Measurements from ENCODE around the gene HRH4.

The HRH4 gene

GRCh38 chr18:24494586-24494985 lies 34.1 kb downstream of the HRH4 start:
- no peak for DNase-seq (ENCODE audit: low read depth in 1 of 2, low spot score in 1 of 2)
- Histone ChIP-seq H3K27ac (replicated peaks) (no peak overlapping the region), H3K4me3 (replicated peaks; ENCODE audit: insufficient read depth, low read length) (no peak overlapping the region), H3K27me3 (ENCODE audit: insufficient read depth, poor library complexity, severe bottlenecking) (no peaks in the 10 kb centered on the region)
- TF ChIP-seq SPI1 (IDR thresholded peaks at IDR 0.05; ENCODE audit: borderline replicate concordance, low read depth) (no peak), GABPA (IDR thresholded peaks at IDR 0.05; ENCODE audit: low read depth) (no peak), POLR2AphosphoS5 (IDR thresholded peaks at IDR 0.05; ENCODE audit: low read depth) (no peak)
- TF ChIP-seq, protein P1, sequence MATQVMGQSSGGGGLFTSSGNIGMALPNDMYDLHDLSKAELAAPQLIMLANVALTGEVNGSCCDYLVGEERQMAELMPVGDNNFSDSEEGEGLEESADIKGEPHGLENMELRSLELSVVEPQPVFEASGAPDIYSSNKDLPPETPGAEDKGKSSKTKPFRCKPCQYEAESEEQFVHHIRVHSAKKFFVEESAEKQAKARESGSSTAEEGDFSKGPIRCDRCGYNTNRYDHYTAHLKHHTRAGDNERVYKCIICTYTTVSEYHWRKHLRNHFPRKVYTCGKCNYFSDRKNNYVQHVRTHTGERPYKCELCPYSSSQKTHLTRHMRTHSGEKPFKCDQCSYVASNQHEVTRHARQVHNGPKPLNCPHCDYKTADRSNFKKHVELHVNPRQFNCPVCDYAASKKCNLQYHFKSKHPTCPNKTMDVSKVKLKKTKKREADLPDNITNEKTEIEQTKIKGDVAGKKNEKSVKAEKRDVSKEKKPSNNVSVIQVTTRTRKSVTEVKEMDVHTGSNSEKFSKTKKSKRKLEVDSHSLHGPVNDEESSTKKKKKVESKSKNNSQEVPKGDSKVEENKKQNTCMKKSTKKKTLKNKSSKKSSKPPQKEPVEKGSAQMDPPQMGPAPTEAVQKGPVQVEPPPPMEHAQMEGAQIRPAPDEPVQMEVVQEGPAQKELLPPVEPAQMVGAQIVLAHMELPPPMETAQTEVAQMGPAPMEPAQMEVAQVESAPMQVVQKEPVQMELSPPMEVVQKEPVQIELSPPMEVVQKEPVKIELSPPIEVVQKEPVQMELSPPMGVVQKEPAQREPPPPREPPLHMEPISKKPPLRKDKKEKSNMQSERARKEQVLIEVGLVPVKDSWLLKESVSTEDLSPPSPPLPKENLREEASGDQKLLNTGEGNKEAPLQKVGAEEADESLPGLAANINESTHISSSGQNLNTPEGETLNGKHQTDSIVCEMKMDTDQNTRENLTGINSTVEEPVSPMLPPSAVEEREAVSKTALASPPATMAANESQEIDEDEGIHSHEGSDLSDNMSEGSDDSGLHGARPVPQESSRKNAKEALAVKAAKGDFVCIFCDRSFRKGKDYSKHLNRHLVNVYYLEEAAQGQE (IDR thresholded peaks at IDR 0.05; ENCODE audit: insufficient replicate concordance, low read depth): no peak
- TF ChIP-seq, protein P2, sequence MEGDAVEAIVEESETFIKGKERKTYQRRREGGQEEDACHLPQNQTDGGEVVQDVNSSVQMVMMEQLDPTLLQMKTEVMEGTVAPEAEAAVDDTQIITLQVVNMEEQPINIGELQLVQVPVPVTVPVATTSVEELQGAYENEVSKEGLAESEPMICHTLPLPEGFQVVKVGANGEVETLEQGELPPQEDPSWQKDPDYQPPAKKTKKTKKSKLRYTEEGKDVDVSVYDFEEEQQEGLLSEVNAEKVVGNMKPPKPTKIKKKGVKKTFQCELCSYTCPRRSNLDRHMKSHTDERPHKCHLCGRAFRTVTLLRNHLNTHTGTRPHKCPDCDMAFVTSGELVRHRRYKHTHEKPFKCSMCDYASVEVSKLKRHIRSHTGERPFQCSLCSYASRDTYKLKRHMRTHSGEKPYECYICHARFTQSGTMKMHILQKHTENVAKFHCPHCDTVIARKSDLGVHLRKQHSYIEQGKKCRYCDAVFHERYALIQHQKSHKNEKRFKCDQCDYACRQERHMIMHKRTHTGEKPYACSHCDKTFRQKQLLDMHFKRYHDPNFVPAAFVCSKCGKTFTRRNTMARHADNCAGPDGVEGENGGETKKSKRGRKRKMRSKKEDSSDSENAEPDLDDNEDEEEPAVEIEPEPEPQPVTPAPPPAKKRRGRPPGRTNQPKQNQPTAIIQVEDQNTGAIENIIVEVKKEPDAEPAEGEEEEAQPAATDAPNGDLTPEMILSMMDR (IDR thresholded peaks at IDR 0.05; ENCODE audit: insufficient read depth, low read length): no peak

DNA sequence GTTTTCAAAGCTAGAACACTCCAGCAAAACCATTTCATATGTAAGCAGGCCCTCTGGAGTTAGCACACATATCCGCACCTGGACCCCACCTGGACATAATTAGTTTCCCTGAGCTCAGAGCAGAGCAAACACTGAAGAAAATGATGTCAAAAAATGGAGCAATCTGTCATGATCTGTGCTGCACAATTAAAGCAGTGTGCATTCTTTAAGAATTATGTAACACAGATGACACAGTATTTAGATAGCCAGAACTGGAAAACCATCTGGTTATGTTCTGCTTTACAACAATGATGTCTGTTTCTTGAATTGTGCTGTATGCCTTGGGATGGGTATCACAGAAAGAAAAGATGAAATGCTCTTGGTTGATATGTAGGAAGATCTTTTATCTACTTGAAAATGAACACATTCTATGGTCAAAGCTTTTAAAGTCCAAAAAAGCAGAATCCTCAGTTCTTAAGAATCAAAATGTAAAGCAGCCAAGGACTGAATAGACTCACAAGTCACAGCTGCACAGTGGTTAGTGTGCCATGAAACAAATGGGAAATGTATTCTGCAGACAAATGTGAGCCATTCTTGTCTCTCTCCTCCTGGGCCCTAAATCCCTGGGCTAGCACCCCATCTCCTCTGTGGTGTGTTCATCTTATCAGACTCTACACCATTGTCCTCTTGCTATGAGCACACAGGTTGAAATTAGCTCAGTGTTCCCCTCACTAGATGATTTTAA lies 36.8 kb downstream of the HRH4 start:
- H3K4me3 ChIP-seq (replicated peaks; ENCODE audit: insufficient read depth, low read length): no peak overlapping the region
- TF ChIP-seq, protein P1 (IDR thresholded peaks at IDR 0.05; ENCODE audit: insufficient replicate concordance, low read depth): no peak
- TF ChIP-seq, protein P2 (IDR thresholded peaks at IDR 0.05; ENCODE audit: insufficient read depth, low read length): no peak
- TF ChIP-seq POLR2AphosphoS5 (IDR thresholded peaks at IDR 0.05; ENCODE audit: low read depth) (no peak), SPI1 (IDR thresholded peaks at IDR 0.05; ENCODE audit: borderline replicate concordance, low read depth) (no peak), GABPA (IDR thresholded peaks at IDR 0.05; ENCODE audit: low read depth) (no peak)
- H3K27ac ChIP-seq (replicated peaks): no peak overlapping the region
- no peaks in the 10 kb centered on the region for H3K27me3 ChIP-seq (ENCODE audit: insufficient read depth, poor library complexity, severe bottlenecking)
- DNase-seq (ENCODE audit: low read depth in 1 of 2, low spot score in 1 of 2): no peak

- Histone ChIP-seq H3K27ac (replicated peaks) (no peak overlapping the region), H3K4me3 (replicated peaks; ENCODE audit: insufficient read depth, low read length) (no peak overlapping the region), H3K27me3 (ENCODE audit: insufficient read depth, poor library complexity, severe bottlenecking) (no peaks in the 10 kb centered on the region)
- DNase-seq (ENCODE audit: low read depth in 1 of 2, low spot score in 1 of 2): no peak
- TF ChIP-seq, protein P1 (IDR thresholded peaks at IDR 0.05; ENCODE audit: insufficient replicate concordance, low read depth): no peak
- TF ChIP-seq GABPA (IDR thresholded peaks at IDR 0.05; ENCODE audit: low read depth) (no peak), SPI1 (IDR thresholded peaks at IDR 0.05; ENCODE audit: borderline replicate concordance, low read depth) (no peak), POLR2AphosphoS5 (IDR thresholded peaks at IDR 0.05; ENCODE audit: low read depth) (no peak)
- TF ChIP-seq, protein P2 (IDR thresholded peaks at IDR 0.05; ENCODE audit: insufficient read depth, low read length): no peak
These were observed 39.4 kb downstream of the HRH4 start for GRCh38 chr18:24499814-24500213.

Data from HL-60 (cell line).